PFSK-1 (cell line): ENCODE results near the gene SHROOM1.

Source experiments
- FOXP2 ChIP-seq: optimal IDR thresholded peaks from 2 replicates; pipeline ENCODE3; 2011; ENCODE audit warnings: borderline replicate concordance, control low read depth, inconsistent platforms; ENCODE audit not compliant: insufficient read depth; ENCODE audit errors: extremely low read length, extremely low read depth
- POLR2AphosphoS5 ChIP-seq: IDR thresholded peaks from 2 replicates; pipeline ENCODE4 v1.6.1; 2012; ENCODE audit warnings: low read depth, mild to moderate bottlenecking, control low read depth, low read length, moderate library complexity
- SIN3A ChIP-seq: IDR thresholded peaks from 2 replicates; pipeline ENCODE4 v1.6.1; 2012; ENCODE audit warnings: mild to moderate bottlenecking, low read length, moderate library complexity, borderline replicate concordance; ENCODE audit not compliant: insufficient read depth
- TAF1 ChIP-seq: IDR thresholded peaks from 2 replicates; pipeline ENCODE4 v1.6.1; 2012; ENCODE audit warnings: low read length, control low read depth, borderline replicate concordance; ENCODE audit not compliant: insufficient read depth
- TF ChIP-seq, protein P1 (sequence below), 2 experiments: IDR thresholded peaks; 2 replicates each; pipeline versions ENCODE4 v1.6.1 to v1.8.0; 2011 to 2012; ENCODE audit warnings: low read depth in 2 of 2, low read length in 2 of 2, control low read depth in 1 of 2, inconsistent platforms in 1 of 2, mild to moderate bottlenecking in 1 of 2, moderate library complexity in 1 of 2; ENCODE audit not compliant: insufficient read depth in 1 of 2

SHROOM1 gene

DNA sequence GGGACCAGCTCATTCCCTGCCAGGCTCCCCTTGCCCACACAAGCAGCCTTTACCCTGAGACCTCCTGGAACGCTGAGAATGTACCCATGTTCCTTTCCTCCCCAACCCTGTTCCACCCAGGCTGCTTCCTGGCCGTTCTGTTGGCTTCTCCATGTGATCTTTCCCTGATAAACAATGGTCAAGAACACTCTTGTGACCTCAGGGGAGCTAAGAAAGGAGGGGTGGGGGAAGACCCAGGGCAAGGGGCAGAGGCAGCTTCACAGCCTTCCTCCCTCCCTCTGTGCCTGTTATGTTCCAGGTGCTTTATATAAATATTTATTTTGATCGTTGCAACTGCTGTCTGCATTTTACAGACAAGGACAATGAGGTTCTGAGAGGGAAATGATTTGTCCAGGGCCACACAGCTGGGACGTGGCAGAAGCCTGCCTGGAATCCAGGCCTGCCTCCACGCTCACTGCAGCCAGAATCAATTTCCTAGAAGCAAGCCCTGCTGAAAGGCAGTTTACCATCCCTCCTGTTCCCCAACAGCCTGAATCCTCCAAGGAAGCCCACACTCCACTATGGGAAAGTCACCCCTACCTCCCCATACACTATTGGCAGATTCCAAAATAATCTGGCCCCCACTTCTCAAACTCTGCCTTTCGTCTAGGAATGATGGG is 3.9 kb downstream of the SHROOM1 start:
- no peak for TF ChIP-seq TAF1

DNA sequence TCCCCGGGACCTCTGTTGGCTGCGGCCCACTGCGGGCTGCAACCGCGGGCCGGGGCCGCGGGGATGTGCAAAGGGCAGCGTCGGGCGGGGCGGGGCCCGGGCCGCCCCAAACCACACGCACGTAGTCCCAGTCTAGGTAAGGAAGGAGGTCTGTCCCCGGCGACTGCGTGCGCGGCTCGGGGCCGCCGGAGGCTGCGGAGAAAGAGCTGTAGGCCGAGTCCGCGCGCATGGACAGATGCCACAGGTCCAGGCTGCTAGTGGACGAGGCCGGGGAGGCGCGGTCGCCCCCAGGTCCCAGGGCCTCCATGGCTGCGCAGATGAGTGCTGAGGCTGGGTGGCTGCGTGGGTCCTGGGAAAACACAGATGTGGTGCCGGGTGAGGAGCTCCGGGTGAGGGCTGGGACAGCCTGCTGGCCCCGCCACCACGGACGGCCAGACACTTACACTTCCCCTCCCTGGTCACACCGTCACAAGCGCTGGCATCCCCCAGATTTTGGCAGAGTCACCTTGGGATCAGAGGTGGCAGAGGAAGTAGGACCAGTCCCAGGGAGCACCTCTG is 4.5 kb downstream of the SHROOM1 start:
- TF ChIP-seq POLR2AphosphoS5 (no peak), SIN3A (no peak), FOXP2 (no peak), TAF1 (no peak)
- TF ChIP-seq, protein P1, sequence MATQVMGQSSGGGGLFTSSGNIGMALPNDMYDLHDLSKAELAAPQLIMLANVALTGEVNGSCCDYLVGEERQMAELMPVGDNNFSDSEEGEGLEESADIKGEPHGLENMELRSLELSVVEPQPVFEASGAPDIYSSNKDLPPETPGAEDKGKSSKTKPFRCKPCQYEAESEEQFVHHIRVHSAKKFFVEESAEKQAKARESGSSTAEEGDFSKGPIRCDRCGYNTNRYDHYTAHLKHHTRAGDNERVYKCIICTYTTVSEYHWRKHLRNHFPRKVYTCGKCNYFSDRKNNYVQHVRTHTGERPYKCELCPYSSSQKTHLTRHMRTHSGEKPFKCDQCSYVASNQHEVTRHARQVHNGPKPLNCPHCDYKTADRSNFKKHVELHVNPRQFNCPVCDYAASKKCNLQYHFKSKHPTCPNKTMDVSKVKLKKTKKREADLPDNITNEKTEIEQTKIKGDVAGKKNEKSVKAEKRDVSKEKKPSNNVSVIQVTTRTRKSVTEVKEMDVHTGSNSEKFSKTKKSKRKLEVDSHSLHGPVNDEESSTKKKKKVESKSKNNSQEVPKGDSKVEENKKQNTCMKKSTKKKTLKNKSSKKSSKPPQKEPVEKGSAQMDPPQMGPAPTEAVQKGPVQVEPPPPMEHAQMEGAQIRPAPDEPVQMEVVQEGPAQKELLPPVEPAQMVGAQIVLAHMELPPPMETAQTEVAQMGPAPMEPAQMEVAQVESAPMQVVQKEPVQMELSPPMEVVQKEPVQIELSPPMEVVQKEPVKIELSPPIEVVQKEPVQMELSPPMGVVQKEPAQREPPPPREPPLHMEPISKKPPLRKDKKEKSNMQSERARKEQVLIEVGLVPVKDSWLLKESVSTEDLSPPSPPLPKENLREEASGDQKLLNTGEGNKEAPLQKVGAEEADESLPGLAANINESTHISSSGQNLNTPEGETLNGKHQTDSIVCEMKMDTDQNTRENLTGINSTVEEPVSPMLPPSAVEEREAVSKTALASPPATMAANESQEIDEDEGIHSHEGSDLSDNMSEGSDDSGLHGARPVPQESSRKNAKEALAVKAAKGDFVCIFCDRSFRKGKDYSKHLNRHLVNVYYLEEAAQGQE (IDR thresholded peaks at IDR 0.05; ENCODE audit: insufficient read depth in 1 of 2, low read depth in 2 of 2, low read length in 2 of 2): no peak

DNA sequence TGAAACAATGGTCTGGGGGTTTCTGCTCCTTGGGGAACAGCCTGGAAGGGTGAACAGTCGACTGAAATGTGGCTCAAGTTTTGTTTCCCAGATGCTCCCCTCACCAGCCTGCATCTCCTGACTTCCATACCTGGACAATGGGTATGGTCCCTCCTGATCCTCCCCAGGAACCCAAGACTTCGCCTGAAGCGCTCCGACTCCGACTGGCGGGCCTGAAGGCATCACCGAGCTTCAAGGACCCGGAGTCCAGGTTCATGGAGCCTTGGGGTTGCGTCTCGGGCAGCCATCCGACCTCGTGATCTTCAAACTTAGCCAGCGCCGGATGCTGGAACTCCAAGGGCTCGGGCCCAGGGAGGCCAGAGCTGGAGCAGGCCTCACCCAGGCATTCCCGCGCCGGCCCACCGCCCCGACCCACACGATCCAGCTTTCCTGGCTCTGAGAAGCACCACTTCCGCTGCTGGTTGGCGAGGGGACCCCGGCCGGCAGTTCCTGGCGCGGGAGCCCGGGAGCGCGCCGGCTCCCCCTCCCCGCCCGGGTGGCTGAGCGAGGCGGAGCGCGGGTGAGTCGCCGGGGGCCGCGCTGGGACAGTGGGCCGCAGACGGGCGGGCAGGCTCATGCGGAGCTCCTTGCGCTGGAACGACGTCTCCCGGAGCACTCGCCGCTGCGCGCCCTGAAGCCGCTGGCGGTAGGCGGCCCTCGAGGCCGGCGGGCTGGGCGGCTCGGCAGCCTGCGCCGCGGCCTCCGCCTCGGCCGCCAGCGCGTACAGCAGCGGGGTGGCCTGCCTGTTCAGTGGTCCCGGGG is 5.2 kb downstream of the SHROOM1 start:
- no peak for TF ChIP-seq POLR2AphosphoS5
- no peak for TF ChIP-seq SIN3A
- TF ChIP-seq, protein P1 (IDR thresholded peaks at IDR 0.05; ENCODE audit: insufficient read depth in 1 of 2, low read depth in 2 of 2, low read length in 2 of 2): no peak
- no peak for TF ChIP-seq FOXP2
- no peak for TF ChIP-seq TAF1

DNA sequence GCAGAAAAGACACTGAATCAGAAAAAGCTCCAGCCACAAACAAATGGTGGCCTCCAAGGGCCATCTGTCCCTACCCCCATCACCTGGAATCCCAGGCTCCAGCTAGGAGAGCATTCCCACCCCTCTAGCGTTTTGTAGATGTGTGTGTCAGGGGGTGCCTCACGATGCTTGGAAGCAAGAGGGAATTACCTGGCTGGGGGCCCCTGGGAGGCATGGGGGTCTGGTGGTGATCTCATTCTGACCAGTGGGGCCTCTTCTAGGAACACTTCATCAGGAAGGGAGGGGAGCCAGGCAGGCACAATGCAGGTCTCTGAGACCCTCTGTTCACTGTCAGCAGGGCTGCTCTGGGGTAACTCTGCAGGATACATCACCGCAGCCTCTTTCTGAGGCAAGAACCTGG is 6.0 kb downstream of the SHROOM1 start:
- no peak for TF ChIP-seq POLR2AphosphoS5
- TF ChIP-seq, protein P1 (IDR thresholded peaks at IDR 0.05; ENCODE audit: insufficient read depth in 1 of 2, low read depth in 2 of 2, low read length in 2 of 2): no peak
- no peak for TF ChIP-seq SIN3A
- TF ChIP-seq TAF1: no peak
- TF ChIP-seq FOXP2: no peak

DNA sequence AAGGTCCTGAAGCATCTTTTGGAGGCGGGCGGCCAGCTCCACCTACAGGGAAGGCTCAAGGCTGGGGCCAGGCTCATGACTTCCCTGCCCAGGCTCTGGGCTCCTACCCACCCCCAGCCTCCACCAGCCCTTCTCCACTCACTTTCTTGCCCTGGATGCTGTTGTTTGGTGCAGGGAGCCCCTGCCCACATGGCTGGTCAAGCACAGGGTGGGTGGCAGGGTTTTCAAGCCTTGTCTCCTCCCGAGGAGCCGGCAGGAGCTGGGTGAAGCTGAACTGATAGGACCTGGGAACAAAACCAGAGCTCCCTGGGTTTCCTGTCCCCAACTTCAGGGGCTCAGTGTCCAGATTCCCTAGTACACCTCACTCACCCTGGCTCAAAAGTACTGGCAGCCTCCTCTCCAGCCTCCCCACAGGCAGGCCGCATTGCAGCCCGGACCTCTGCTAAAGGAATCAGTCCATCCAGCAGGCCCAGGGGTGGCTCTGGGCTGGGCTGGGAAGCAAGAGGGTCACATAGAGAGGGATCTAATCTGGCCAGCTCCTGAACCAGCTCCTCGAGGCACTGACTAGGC is 6.9 kb downstream of the SHROOM1 start:
- TF ChIP-seq, protein P1 (IDR thresholded peaks at IDR 0.05; ENCODE audit: insufficient read depth in 1 of 2, low read depth in 2 of 2, low read length in 2 of 2): no peak
- TF ChIP-seq FOXP2 (no peak), SIN3A (no peak), TAF1 (no peak), POLR2AphosphoS5 (no peak)
